HepG2 (cell line): ENCODE results near the gene PLXNC1.

Experiments used
- DNMT1 ChIP-seq: sonication (generic); formaldehyde crosslinking; IDR thresholded peaks from 2 replicates; pipeline ENCODE4 v1.5.1; 2020; ENCODE audit warnings: mild to moderate bottlenecking, missing genetic modification reagents
- POLR2AphosphoS2 ChIP-seq: IDR thresholded peaks from 2 replicates; pipeline ENCODE4 v1.6.1; 2011; ENCODE audit warnings: low read depth, low read length, improper control_type of control experiment

GRCh38 chr12:94157181-94157580 is 8.8 kb downstream of the PLXNC1 start:
- TF ChIP-seq POLR2AphosphoS2 (no peak), DNMT1 (CRISPR knock-in tag) (no peak)
